Sigmoid colon (tissue), 4 donors: ENCODE data around the gene FIGN.

Experiments
- POLR2A ChIP-seq, 2 donors: fragments of 450-650 bp; IDR thresholded peaks; one replicate each; pipeline ENCODE4 v1.6.1; 2016; ENCODE audit warnings: antibody characterized with exemption in 2 of 2, mild to moderate bottlenecking in 2 of 2, moderate library complexity in 2 of 2
- POLR2AphosphoS5 ChIP-seq, 4 donors: sonication (generic); formaldehyde crosslinking; IDR thresholded peaks; one replicate each; pipeline ENCODE4 v1.6.1; 2017; ENCODE audit warnings: antibody characterized with exemption in 4 of 4
- TF ChIP-seq, protein P1 (sequence below), 4 experiments: fragments of 450-650 bp in 3 of 4; fragments of 200-600 bp in 1 of 4; IDR thresholded peaks; one replicate each; pipeline ENCODE4 v1.5.1; 2016 to 2019; ENCODE audit warnings: antibody characterized with exemption in 4 of 4, mild to moderate bottlenecking in 3 of 4, moderate library complexity in 2 of 4

DNA sequence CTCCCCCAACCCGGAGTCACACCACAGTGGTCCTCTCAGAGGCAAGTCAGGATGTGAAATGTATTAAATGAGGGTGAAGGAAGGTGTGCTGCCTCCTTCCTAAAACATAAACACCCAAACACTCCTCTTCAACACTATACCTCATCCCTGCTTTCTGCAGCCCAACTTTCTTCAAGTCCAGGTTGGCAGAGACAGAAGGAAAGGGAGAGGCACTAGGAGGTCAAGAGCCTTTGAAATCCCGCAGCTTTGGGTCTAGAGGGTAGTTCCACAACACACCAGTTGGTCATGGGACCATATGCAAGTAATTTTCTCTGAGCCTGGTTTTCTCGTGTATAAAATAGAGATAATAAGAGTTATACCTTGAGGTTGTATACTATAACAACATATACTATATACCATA is 38.4 kb downstream of the FIGN start:
- TF ChIP-seq, protein P1, sequence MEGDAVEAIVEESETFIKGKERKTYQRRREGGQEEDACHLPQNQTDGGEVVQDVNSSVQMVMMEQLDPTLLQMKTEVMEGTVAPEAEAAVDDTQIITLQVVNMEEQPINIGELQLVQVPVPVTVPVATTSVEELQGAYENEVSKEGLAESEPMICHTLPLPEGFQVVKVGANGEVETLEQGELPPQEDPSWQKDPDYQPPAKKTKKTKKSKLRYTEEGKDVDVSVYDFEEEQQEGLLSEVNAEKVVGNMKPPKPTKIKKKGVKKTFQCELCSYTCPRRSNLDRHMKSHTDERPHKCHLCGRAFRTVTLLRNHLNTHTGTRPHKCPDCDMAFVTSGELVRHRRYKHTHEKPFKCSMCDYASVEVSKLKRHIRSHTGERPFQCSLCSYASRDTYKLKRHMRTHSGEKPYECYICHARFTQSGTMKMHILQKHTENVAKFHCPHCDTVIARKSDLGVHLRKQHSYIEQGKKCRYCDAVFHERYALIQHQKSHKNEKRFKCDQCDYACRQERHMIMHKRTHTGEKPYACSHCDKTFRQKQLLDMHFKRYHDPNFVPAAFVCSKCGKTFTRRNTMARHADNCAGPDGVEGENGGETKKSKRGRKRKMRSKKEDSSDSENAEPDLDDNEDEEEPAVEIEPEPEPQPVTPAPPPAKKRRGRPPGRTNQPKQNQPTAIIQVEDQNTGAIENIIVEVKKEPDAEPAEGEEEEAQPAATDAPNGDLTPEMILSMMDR (IDR thresholded peaks at IDR 0.05), result no peak
- no peak for TF ChIP-seq POLR2A (IDR thresholded peaks at IDR 0.05)
- TF ChIP-seq POLR2AphosphoS5 (IDR thresholded peaks at IDR 0.05), result no peak
